GM19328 (cell line): ENCODE measurements around the gene PAX3.

Experiments used
- ATAC-seq: cut with Tn5 transposase; IDR thresholded peaks from one replicate; pipeline ENCODE4 v1.9.1; 2021; ENCODE audit warnings: mild to moderate bottlenecking, moderate library complexity; ENCODE audit not compliant: unreplicated experiment

The PAX3 gene

DNA sequence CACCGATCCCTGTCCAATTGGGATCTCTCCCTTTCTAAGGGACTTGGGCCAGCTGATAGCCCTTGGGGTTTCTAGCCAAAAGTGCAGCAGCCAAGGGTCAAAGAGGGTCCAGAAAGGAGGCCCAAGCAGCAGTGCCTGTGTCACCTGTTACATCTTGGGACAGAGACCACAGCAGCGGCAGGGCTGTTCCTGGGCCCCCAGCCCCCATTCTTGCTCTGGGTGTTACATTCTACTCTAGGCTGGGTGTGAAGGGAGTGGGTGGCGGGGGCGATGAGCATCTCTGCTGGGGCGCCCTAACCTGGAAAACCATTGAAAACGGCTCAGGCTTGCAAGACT, 1.2 kb downstream of the PAX3 start:
- no peak for ATAC-seq

DNA sequence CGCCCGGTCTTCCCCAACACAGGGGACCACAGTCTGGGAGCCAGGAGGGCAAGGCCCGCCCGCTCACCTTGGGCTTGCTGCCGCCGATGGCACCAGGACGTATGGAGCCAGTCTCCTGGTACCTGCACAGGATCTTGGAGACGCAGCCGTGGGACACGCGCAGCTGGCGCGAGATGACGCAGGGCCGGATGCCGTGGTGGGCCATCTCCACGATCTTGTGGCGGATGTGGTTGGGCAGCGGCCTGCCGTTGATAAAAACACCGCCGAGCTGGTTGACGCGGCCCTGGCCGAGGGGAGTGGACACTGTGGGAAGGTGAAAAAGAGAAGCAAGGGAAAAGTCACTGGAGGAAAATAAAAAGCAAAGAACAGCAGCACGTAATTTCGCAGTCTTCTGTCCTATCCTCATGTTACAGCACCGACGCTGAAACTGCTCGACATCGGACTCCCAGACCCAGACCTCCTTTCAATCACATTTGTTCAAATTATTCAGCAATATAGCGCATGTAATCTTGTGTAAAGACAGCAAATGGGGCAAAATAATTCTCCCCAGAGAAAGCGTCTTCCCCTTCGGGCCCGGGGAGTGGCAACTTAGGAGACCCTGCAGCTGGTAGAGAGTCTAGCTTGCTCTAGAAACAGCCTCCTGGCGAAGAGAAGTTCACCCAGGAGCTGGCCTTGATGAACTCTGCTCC, 1.7 kb downstream of the PAX3 start:
- ATAC-seq = no peak

DNA sequence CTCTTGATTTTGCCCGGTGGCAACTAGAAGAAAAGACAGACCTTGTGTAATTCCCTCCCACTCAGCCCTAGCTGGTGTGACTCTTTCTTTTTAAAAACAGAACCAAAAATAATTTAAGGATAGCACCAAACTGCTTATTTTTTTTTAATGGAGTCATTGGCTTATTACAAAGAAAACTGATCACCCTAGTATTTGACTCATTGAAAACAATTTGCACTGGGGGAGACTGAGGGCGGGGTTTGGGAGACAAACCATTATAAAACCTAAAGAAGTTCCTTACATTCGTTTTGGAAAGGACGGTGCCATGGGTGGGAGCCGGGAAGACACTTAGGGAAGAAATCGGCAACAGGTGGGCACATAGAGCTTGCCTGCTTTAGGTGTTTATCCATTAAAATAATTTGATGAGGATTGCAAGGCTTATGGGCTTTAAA, 2.5 kb downstream of the PAX3 start:
- ATAC-seq = no peak

DNA sequence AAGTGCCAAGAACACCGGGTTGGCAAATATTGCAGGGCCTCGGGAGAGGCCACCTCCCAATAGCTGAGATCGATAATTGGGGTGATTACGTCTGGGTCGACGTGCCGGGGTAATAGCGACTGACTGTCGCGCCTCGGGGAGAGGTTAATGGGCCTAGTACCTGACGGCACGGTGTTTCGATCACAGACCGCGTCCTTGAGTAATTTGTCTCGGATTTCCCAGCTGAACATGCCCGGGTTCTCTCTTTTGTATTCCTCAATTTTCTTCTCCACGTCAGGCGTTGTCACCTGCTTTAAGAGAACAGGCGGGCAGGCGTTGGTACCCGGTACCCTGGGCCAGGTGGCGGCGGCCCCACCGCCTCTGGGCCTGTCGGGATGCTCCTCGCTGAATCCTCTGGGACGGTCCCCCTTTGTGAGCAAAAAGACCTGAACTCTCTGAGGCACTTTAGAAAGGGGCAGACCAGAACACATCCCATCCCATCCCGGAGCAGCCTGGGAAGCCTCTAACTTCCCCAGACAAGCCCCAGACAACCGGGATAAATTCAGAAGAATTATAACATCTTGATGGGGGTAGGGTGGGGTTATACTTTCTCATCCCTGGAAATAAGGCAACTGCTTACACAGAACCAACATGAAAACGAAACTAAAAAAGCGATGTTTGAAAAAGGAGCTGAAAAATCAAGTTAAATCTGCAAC, 3.3 kb downstream of the PAX3 start:
- ATAC-seq = no peak

DNA sequence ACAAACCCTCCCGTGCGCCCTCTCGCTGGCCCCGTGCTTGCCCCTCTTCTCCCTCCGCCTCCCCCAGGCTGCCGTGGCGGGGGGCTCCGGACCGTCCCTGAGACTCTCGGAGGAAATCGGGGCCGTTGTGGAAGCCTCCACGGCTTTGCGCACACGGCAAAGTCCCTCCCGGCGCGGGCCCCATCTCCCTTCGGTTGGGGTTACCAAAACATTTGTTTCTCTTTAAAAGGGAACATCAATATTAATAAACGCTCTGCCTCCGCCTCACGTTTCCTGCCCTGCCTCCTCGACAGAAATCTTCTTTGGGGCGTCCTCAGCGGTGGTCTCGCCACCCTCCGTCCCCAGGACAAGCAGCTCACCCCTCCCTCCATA, 3.8 kb downstream of the PAX3 start:
- no peak for ATAC-seq

DNA sequence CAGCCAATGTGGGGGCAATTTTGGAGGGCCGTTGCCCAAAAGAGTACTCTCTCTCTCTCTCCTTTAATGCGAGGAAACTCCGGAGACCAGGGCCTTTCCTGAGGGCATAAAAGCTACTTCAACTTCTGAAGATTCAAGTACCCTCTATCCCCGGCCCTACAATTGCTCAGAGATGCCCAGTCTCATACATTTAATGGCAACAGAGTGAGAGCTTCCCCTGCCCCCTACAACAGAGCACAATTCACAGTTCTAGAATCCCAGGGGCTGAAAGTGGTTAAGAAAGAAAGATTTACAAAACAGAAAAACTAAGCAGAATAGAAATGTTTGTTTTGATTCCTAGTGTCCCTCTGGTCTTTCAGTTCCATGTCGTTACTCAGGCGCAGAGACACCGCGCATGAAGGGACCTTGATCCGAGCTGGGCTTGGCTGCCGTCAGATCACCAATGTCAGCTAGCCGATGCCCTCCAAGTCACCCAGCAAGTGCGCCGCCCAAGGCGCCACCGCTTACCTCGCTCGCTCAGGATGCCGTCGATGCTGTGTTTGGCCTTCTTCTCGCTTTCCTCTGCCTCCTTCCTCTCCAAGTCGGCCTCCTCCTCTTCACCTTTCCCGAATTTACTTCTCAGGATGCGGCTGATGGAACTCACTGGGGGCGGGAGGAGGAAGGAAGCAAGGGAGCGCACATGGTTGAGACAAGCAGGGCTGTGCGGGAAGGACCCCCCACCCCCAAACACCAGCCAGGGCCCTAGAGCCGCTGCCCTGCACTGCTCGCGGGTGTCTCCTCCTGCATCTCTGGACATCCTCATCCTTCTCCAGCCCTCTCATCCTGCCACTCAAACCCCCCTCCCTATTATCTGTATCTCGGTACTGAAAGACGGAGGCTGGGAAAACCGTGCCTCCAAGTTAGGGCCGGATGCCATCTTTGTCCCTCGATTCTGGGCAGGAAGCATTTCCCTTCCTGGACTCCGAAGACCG, 4.9 kb downstream of the PAX3 start:
- no peak for ATAC-seq

DNA sequence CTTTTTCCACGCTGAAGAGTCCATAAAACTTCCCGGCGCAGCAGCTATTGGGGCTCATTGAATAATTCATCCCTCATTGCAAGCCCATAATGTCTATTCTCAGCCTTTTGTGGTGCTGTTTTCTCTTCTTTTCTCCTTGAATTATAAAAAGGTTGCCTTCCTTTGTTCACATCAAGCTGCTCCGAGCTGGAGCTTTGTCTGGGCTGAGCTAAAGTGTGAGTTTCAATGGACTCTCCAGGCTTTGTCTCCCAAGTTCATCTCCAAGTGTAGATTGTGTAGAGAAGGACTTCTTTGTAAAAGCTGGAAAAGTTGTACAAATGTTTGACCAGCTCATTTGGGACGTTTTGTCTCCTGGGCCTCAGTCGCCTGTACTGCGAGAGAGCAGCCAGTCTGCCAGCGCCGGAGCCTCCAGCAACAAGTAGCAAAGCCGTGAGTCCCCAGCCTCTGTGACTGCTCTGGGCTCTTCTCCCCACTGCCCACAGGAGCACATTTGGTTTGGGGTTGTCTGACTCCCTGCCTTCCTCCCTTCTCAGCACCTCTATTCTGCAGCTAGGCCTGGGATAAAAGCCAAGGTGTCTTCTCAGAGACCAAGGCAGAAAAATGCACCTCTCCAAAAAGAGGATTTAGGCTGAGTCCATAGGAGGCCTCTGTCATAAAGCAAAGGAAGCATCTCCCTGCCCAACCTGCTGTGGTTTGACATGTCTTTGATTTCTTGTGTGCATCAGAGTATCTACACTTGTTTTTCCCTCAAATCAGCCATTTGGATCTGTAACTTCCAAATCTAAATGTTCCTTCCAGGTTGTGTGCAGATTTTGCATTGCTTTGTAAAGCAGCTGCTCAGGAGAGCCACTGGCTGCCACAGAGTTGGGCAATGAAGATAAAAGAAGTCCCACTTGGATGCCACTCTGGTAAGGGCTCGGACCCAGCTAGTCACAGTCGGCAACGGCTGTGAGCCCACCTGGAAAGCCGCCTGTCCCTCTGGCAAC, 6.4 kb downstream of the PAX3 start:
- no peak for ATAC-seq

DNA sequence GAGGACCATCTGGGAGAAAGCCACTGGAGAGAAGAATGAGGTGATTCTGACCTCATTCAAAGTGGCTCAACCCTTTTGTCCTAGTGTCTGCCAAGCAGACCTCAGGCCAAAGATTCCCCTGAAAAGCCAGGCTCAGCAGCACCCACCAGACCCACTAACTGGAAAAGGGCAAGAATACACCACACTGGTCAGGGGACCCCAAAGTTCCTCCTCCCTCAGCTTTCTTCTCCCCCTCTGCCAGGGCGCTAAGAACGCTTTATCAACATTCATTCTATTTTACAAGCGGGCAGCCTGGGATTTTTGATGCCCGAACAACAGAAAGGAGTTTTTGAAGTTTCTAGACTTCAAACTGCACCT, 7.3 kb downstream of the PAX3 start:
- no peak for ATAC-seq

DNA sequence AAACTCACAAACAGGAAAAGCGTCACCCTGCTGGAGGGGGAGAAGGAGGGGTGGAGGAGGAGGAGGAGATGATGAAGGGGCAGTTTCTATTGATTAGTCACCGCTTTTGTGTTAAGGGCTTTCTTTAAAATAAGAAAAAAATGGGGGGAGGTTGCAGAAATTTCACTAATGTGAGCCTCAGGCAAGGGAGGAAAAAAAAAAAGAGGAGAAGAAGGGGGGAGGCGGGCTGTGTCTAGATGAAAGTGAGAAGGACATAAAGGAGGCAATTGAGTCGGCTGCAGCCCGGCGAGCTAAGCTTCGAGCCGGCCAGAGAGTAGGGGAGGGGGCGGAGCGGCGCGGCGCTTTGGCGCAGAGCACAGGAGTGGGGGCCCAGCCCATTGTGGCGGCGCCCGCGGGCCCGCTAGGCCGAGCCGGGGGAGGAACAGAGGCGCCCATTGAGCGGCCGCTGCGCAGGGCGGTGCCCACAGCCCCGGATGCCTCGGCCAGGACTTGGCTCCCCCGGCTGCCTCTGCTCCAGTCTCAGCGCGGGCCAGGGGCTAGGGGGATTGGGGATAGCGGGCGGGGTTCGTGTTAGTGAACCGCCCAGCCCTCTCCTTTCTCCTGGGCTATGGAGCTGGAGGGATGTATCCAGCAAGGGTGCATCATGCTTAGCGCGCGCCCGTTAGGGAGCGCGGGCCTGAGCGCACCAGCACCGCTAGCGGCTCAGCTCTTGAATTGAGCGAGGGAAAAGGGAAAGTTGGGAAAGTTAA, 7.9 kb downstream of the PAX3 start:
- ATAC-seq = no peak

DNA sequence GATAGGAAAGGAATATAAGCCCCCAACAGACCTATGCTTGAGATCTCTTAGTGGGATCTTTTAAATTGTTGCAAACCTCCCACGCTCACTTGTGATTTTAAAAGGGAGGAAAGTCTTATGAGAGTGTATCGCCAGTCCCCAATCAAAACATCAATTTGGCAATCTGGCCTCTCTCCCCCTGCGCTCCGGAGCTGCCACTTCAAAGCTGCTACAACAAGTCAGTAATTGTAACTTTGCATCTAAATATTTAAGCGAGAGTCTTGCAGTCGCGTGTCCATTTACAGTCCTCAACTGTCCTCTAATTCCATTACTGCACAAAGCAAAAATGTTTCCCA, 8.4 kb downstream of the PAX3 start:
- ATAC-seq = no peak

DNA sequence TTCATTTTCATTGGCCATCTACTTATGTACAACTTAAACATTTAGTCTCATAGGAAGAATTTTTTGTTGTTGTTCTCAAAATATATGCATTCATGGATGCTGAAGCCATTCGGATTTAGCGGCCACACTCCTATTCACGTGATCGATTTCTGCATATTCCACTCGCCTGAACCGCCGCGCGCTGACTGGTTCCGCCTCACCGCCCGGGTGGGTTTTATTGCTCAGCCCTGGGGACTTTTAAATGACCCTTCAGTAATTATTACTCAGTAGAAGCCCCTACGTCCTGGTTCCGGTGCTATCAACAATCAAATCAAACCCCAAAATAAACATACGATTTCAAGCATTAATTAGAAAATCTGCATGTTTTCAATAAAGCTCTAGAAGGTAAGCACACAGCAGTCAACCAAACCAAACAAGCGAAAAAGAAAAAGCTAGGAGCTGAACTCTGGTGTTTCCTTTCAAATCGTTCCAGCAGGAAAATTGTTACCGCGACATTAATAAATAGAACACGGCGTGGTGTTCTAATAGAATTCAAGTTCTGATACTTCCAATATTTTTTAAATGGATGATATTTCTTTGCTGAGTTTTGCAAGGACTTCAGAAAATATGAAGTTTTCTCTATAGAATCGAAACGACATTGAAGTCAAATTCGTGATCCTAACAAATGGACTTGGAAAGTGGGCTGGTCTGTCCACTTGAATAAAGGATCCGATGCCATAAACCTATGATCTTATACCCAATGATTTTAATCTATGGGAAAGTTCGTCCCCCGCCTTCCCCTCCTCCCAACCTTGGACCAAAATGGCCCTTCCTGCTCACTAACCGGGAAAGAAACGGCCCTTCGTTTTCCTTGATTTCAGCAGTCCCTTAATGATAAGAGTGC, 9.3 kb downstream of the PAX3 start:
- ATAC-seq = no peak

DNA sequence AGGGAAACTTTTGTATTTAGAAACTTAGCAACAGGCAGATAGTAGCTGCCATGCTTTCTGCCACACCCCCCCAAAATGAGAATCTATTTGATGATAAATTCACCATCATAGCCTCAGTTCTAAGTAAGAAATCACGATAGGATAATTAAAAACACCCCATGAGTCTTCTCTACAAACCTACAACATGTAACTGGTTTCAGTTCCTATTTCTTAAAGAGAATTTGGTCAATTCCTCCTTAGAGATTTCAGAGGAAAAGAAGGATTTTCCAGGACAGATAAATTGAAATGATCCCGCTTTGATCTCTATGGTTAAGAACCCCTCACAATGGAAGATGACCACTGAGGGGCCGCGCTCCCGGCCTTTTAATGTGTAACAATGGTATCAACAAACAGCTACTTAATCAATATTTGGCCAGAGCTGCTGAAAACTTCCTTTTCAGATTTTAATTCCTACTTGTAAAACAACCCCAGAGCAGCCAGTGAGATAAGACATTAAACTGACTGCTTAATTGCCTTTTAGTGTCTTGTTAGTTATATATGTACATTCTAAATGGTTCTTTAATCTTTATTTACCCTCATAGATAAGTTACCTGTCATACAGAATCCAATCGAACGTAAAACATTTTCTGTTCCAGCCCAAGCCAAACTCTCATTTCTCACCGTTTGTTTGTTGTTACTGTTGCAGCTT, 10.1 kb downstream of the PAX3 start:
- no peak for ATAC-seq

DNA sequence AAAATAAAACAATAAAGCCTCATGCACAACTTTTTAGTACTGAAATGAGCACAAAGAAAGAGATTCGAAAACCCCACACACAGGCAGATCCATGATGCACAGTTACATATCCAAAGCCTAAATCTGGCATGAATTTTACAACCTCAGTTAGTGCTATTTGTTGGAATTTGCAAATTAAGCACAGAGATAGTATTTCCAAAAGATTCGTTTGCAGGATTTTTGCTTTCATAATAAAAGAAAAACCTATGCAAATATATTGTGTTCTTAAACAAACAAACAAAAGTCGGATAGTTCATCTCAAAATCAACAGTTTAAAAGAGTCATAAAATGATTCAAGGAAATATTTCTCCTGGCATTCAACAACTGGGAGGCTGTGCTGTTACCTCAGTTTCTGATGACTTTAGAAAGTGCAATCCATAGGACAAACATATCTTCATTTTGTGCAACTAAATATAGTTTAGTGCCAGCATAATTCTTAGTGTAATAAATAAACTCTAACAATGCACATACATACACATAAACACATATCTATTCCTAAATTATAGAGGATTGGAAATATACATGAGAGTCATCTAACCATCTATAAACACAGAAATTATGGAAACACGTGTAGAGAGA, 10.8 kb downstream of the PAX3 start:
- no peak for ATAC-seq

DNA sequence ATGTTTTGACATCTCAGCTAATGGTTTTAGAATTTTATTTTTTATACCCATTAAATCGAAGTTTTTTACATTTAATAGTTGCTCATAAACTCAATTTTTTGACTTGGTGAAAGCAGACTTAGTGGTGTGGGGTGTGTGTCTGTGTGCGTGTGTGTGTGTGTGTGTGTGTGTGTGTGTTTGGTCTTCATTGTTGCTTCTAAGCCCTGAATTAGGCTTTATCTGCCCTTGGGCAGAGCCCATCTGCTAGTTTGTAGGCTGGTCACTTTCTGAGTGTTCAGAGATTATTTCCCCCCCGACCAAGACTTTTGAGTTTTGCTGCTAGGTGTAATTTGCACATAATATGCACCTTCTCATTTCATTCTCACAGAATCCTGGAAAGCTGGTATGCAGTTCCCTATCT, 14.3 kb downstream of the PAX3 start:
- ATAC-seq = no peak

DNA sequence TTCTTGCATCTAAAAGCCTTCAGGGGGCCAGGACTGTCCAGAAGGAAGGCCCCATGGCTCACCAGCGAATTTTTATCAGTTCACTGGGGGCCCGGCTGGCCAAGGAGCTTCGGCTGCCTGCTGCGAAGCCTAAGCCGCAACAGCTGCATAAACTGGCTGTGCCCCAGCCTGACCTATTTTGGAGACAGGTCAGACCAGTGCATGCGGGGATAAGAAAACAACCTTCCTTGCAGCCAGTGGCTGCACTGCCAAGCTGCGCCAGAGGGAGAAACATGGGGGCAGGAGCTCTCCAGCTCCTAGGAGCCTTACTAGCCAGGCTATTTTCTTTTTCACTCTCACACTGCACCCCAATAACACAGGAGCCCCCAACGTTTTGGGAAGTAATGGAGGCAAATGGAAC, 15.2 kb downstream of the PAX3 start:
- ATAC-seq = no peak

DNA sequence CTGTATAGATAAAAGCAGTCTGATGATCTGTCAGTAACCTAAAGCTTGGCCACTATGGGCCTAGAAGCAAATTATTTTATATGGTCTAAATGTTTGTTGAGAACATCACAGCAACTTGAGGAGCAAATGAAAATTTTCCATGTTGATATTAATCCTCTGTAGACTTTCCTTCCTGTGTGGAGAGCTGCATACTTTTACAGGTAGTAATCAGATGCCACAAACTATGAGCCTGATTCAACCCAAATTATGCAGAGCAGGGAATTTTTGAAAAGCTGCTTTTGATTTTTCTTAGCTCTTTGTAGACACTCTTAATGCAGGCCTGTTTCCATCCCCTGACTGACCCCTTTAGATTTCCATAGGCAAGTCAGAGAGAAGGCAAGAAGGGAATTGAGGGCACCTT, 17.3 kb downstream of the PAX3 start:
- ATAC-seq = no peak

DNA sequence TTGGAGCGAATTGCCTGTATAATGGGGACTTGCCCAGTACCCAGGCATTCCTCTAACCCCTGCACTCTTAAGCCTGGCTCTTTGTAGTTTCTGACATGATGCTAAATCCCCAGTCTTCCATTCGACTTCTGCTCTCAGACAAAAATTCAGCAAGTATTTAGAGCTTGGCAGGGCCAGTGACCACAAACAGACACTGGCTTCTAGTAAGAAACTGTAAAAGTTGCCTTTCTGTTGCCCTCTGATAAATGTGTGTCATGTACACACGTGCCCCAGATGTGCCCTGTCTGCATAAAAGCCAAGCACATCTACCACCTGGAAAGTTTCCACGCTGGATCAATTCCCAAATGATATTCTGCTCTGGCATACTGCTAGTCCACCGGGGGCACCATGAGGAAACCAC, 18.0 kb downstream of the PAX3 start:
- ATAC-seq = no peak

DNA sequence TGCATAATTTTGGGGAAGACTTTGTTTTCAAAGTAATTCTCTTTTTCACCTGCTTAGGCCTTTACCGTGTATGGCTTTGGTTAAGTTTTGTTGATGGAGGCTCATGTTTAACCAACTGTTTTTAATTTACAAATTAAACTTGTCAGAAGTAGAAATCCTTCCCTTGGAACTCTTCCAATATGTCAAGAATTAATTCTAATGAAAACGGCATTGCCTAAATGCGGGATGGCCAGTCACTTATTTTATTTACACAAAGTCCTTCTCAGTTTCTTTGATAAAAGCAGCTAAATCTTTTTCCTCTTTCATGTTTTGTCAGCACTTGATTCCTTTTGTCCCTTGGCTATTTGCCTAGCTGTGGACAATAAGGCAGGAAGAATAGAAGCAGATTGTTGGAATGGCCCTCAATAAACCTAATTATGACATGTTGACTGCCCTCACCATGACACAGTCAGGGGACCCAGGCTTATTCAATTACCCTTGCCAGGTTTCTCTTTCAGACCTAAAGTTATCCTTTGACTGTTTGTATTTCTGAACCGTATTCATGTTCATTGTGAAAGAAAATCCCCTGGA, 26.3 kb downstream of the PAX3 start:
- ATAC-seq = no peak
